B cell (primary cell): ENCODE measurements around the gene CDO1. TPM values are rescaled to one million over a fixed set of nuclear protein-coding genes. Genes with fewer than 3 reads are reported as not detected.

ENCODE experiments used
- ATAC-seq: fragments of 200-7000 bp; cut with Tn5 transposase; one replicate; pipeline ENCODE4 v1.10.0; 2021; ENCODE audit warnings: low read depth, mild to moderate bottlenecking, moderate number of reproducible peaks, moderate library complexity
- CTCF ChIA-PET: fragments of 350-600 bp; sonication (Branson Sonifier 250); formaldehyde crosslinking; loops from one replicate; lab custom pipeline; 2021; ENCODE audit warnings: antibody characterized with exemption, inconsistent platforms; lab: Charles Lee
- POLR2A ChIA-PET: fragments of 350-600 bp; sonication (Branson Sonifier 250); formaldehyde crosslinking; loops from one replicate; lab custom pipeline; 2021; ENCODE audit warnings: antibody characterized with exemption; lab: Charles Lee
- DNase-seq: peaks from one replicate; pipeline ENCODE4 v3.0.0; 2013
- H2AFZ ChIP-seq: 2 replicates; pipeline ENCODE4 v1.6.1; 2012; ENCODE audit warnings: mild to moderate bottlenecking, low read depth, low read length; ENCODE audit not compliant: insufficient read depth, poor library complexity, severe bottlenecking
- H3K27ac ChIP-seq, 2 donors: 1 replicate in 1 of 2; 2 replicates in 1 of 2; pipeline ENCODE4 v1.5.1; 2012 to 2013; ENCODE audit warnings: low read length in 2 of 2, mild to moderate bottlenecking in 2 of 2, moderate library complexity in 1 of 2
- H3K27me3 ChIP-seq, 4 experiments: fragments of 200-600 bp in 1 of 4; sonication (generic) in 1 of 4; replicated peaks in 1 of 4; 1 replicate in 2 of 4; 2 replicates in 2 of 4; pipeline versions ENCODE4 v1.6.1 to v1.7.0; 2013 to 2016; ENCODE audit warnings: low read length in 3 of 4, mild to moderate bottlenecking in 2 of 4, mixed read lengths in 1 of 4, moderate library complexity in 1 of 4; ENCODE audit not compliant: insufficient read depth in 4 of 4, control insufficient read depth in 3 of 4; ENCODE audit errors: control extremely low read depth in 1 of 4
- H3K36me3 ChIP-seq, 2 experiments: replicated peaks in 1 of 2; 1 replicate in 1 of 2; 2 replicates in 1 of 2; pipeline versions ENCODE4 v1.6.1 to v1.7.1; 2013; ENCODE audit warnings: low read length in 1 of 2; ENCODE audit not compliant: insufficient read depth in 2 of 2, control insufficient read depth in 1 of 2; ENCODE audit errors: control extremely low read depth in 1 of 2, extremely low read depth in 1 of 2
- H3K4me1 ChIP-seq, 2 donors: fragments of 200-600 bp in 1 of 2; sonication (generic) in 1 of 2; 1 replicate in 1 of 2; 2 replicates in 1 of 2; pipeline versions ENCODE4 v1.5.1 to v1.6.1; 2013 to 2017; ENCODE audit warnings: low read length in 2 of 2; ENCODE audit not compliant: control insufficient read depth in 2 of 2, insufficient read depth in 2 of 2
- H3K4me2 ChIP-seq: replicated peaks from 2 replicates; pipeline ENCODE3; 2012; ENCODE audit warnings: mild to moderate bottlenecking, low read depth, low read length; ENCODE audit not compliant: poor library complexity, severe bottlenecking
- H3K4me3 ChIP-seq, 5 experiments: fragments of 200-600 bp in 1 of 5; sonication (generic) in 1 of 5; 1 replicate in 3 of 5; 2 replicates in 2 of 5; pipeline versions ENCODE4 v1.5.1 to v1.7.0; 2011 to 2016; ENCODE audit warnings: low read length in 4 of 5, mild to moderate bottlenecking in 4 of 5, low read depth in 2 of 5, control low read depth in 1 of 5, moderate library complexity in 1 of 5; ENCODE audit not compliant: insufficient read depth in 1 of 5; ENCODE audit errors: control extremely low read depth in 1 of 5, extremely low read depth in 1 of 5
- H3K79me2 ChIP-seq: fragments of 200-600 bp; sonication (generic); one replicate; pipeline ENCODE4 v1.6.0; 2016; ENCODE audit warnings: low read length; ENCODE audit not compliant: control insufficient read depth, insufficient read depth
- H3K9ac ChIP-seq: fragments of 200-600 bp; sonication (generic); 2 replicates; pipeline ENCODE4 v1.6.1; 2017; ENCODE audit warnings: mild to moderate bottlenecking, low read length, moderate library complexity
- H3K9me3 ChIP-seq, 3 donors: one replicate each; pipeline versions ENCODE4 v1.6.1 to v1.7.1; 2013; ENCODE audit warnings: low read length in 2 of 3; ENCODE audit not compliant: control insufficient read depth in 2 of 3, insufficient read depth in 1 of 3; ENCODE audit errors: control extremely low read depth in 1 of 3
- H4K20me1 ChIP-seq: 2 replicates; pipeline ENCODE4 v1.6.0; 2012; ENCODE audit warnings: mild to moderate bottlenecking, low read length; ENCODE audit not compliant: insufficient read depth, control insufficient read depth, poor library complexity, severe bottlenecking
- H3K27ac Mint-ChIP-seq: one replicate; pipeline ENCODE4 v1.8.0; 2021; ENCODE audit warnings: mixed read lengths
- H3K27me3 Mint-ChIP-seq: one replicate; pipeline ENCODE4 v1.8.0; 2021; ENCODE audit warnings: mixed read lengths
- H3K4me1 Mint-ChIP-seq: one replicate; pipeline ENCODE4 v1.8.0; 2021; ENCODE audit warnings: mixed read lengths
- H3K4me3 Mint-ChIP-seq: one replicate; pipeline ENCODE4 v1.8.0; 2021; ENCODE audit warnings: mixed read lengths
- H3K9me3 Mint-ChIP-seq: one replicate; pipeline ENCODE4 v1.8.0; 2022; ENCODE audit warnings: mixed read lengths; ENCODE audit not compliant: insufficient read depth
- EZH2 ChIP-seq: IDR thresholded peaks from 2 replicates; pipeline ENCODE4 v1.6.1; 2012; ENCODE audit warnings: borderline replicate concordance, low read depth, mild to moderate bottlenecking, moderate library complexity, low read length; ENCODE audit not compliant: insufficient read depth, poor library complexity, severe bottlenecking
- WGBS: methylation state at CpG from one replicate; pipeline ENCODE4 v1.1.5; 2013; ENCODE audit warnings: missing lambda C conversion rate; ENCODE audit not compliant: insufficient coverage; 5-methylcytosine and 5-hydroxymethylcytosine counted together
- intact Hi-C: fragments of 100-400 bp; cut with micrococcal nuclease; formaldehyde crosslinking; loops from one replicate; pipeline ENCODE4 v1.10.0; 2022
- polyA plus RNA-seq: library from polyadenylated mRNA; depleted of rRNA; stranded (reverse); fragments of >200 nt; gene quantifications from 2 replicates; pipeline ENCODE4 v1.2.3, GENCODE V29; 2012
- total RNA-seq, 2 donors: library from RNA; stranded (reverse); fragments of 120-200 nt in 1 of 2; gene quantifications; 1 replicate in 1 of 2; 2 replicates in 1 of 2; pipeline versions ENCODE4 v1.2.3 to v1.2.4, GENCODE V29; 2013 to 2022
- TF ChIP-seq, protein P1 (sequence below): fragments of 200-600 bp; IDR thresholded peaks from one replicate; pipeline ENCODE4 v1.8.0; 2022; ENCODE audit warnings: antibody characterized with exemption, mild to moderate bottlenecking

The CDO1 gene
- total and polyA plus RNA-seq, 2 donors (not counting 1 experiment from before 2014, with no cell fraction given), result not detected

DNA sequence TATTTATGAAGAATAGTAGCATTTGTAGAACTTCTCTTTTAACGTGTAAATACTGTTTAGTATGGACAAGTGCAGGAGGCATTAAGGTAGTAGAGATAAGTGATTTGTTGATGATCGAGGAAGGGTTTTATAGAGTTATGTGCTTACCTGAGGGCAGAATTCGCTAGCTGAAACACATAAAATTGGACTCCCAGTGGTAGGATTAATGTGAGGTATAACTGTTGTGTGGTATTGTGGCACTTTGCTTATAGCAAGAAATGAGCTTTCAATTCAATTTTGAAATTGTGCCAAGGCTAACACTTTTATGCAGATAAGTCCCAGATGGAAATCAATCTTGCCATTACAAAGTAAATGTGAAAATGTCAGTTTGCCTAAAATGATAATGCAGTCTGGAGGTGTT, 26.5 kb upstream of the CDO1 start:
- H4K20me1 ChIP-seq, result peaks cover 14% of the 10 kb centered on the region
- no peaks in the 10 kb centered on the region for H3K9me3 Mint-ChIP-seq
- ChIA-PET POLR2A (interaction anchor here (1.6 kb wide), 1 partner anchor 674 kb away, joined by 3 read pairs; the partner anchor contains the start of gene TRIM36), CTCF (interaction anchor here (0.9 to 1.6 kb wide), 4 partner anchors 9 to 225 kb away, joined by 3 to 7 read pairs (median 6); no protein-coding TSS in a partner anchor)
- peaks cover 82% of the 10 kb centered on the region for H3K79me2 ChIP-seq
- H3K4me2 ChIP-seq, result peak overlapping the region; percentile 68
- 0% methylated on average over 1 of the region's 3 CpGs for WGBS
- H3K4me3 Mint-ChIP-seq, result peak overlapping the region; percentile 95
- H3K27ac ChIP-seq, result no peak overlapping the region
- H3K27ac Mint-ChIP-seq, result peak overlapping the region; percentile 91
- H2AFZ ChIP-seq, result peak overlapping the region; percentile 96
- no peak for ATAC-seq
- peak; percentile 22 for DNase-seq
- H3K27me3 Mint-ChIP-seq, result no peaks in the 10 kb centered on the region
- no peaks in the 10 kb centered on the region for H3K9me3 ChIP-seq
- intact Hi-C loops, result loop anchor here (5.0 kb wide), 1 partner anchor 546 kb away; the partner anchor contains the start of gene CCDC112
- peaks cover 65% of the 10 kb centered on the region for H3K4me1 Mint-ChIP-seq
- peak overlapping the region; percentile 81 to 96 (median 93) for H3K4me3 ChIP-seq
- peaks cover 41 to 45% of the 10 kb centered on the region in 2 donors for H3K4me1 ChIP-seq
- no peaks in the 10 kb centered on the region for H3K27me3 ChIP-seq
- TF ChIP-seq EZH2, result no peak
- TF ChIP-seq, protein P1, sequence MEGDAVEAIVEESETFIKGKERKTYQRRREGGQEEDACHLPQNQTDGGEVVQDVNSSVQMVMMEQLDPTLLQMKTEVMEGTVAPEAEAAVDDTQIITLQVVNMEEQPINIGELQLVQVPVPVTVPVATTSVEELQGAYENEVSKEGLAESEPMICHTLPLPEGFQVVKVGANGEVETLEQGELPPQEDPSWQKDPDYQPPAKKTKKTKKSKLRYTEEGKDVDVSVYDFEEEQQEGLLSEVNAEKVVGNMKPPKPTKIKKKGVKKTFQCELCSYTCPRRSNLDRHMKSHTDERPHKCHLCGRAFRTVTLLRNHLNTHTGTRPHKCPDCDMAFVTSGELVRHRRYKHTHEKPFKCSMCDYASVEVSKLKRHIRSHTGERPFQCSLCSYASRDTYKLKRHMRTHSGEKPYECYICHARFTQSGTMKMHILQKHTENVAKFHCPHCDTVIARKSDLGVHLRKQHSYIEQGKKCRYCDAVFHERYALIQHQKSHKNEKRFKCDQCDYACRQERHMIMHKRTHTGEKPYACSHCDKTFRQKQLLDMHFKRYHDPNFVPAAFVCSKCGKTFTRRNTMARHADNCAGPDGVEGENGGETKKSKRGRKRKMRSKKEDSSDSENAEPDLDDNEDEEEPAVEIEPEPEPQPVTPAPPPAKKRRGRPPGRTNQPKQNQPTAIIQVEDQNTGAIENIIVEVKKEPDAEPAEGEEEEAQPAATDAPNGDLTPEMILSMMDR, result no peak
- H3K9ac ChIP-seq, result peak overlapping the region; percentile 95
- H3K36me3 ChIP-seq, result peaks cover 0 to 1% of the 10 kb centered on the region in 2 experiments
